CD14-positive monocyte (primary cell): ENCODE data around the gene FGFRL1. TPM values are rescaled to one million over a fixed set of nuclear protein-coding genes. Genes with fewer than 3 reads are reported as not detected.

ENCODE experiments used
- DNase-seq, 3 donors: peaks; one replicate each; pipeline ENCODE4 v3.0.0-alpha.2; 2011 to 2022
- H2AFZ ChIP-seq: 2 replicates; pipeline ENCODE4 v1.6.0; 2012; ENCODE audit warnings: mild to moderate bottlenecking, low read depth, low read length, inconsistent platforms; ENCODE audit not compliant: insufficient read depth, poor library complexity, severe bottlenecking
- H3K27ac ChIP-seq, 2 donors: 1 replicate in 1 of 2; 2 replicates in 1 of 2; pipeline ENCODE4 v1.5.1; 2012 to 2013; ENCODE audit warnings: low read length in 2 of 2, control low read depth in 1 of 2, inconsistent platforms in 1 of 2, low read depth in 1 of 2, mild to moderate bottlenecking in 1 of 2
- H3K27me3 ChIP-seq, 2 donors: one replicate each; pipeline versions ENCODE4 v1.6.0 to v1.6.1; 2011 to 2013; ENCODE audit warnings: low read length in 2 of 2; ENCODE audit not compliant: control insufficient read depth in 2 of 2, insufficient read depth in 2 of 2
- H3K36me3 ChIP-seq, 2 donors: replicated peaks in 1 of 2; 1 replicate in 1 of 2; 2 replicates in 1 of 2; pipeline versions ENCODE4 v1.5.1 to v1.6.1; 2012 to 2013; ENCODE audit warnings: low read length in 2 of 2, control low read depth in 1 of 2, inconsistent platforms in 1 of 2, mild to moderate bottlenecking in 1 of 2; ENCODE audit not compliant: insufficient read depth in 2 of 2, control insufficient read depth in 1 of 2
- H3K4me1 ChIP-seq, 2 donors: 1 replicate in 1 of 2; 2 replicates in 1 of 2; pipeline versions ENCODE4 v1.5.1 to v1.6.1; 2012 to 2013; ENCODE audit warnings: low read length in 2 of 2, control low read depth in 1 of 2, inconsistent platforms in 1 of 2, mild to moderate bottlenecking in 1 of 2, moderate library complexity in 1 of 2; ENCODE audit not compliant: insufficient read depth in 2 of 2, control insufficient read depth in 1 of 2
- H3K4me2 ChIP-seq: replicated peaks from 2 replicates; pipeline ENCODE3; 2012; ENCODE audit warnings: low read length, moderate library complexity, mild to moderate bottlenecking; ENCODE audit not compliant: poor library complexity, severe bottlenecking; ENCODE audit errors: extremely low read depth
- H3K4me3 ChIP-seq, 3 experiments: fragments of 200-600 bp in 1 of 3; sonication (generic) in 1 of 3; replicated peaks in 1 of 3; 1 replicate in 2 of 3; 2 replicates in 1 of 3; pipeline ENCODE4 v1.5.1; 2011 to 2013; ENCODE audit warnings: low read length in 3 of 3, mild to moderate bottlenecking in 3 of 3, control low read depth in 2 of 3, low read depth in 2 of 3, inconsistent platforms in 1 of 3, moderate library complexity in 1 of 3
- H3K79me2 ChIP-seq: 2 replicates; pipeline ENCODE4 v1.6.0; 2012; ENCODE audit warnings: mild to moderate bottlenecking, control low read depth, inconsistent platforms, low read length, moderate library complexity; ENCODE audit not compliant: insufficient read depth
- H3K9ac ChIP-seq: 2 replicates; pipeline ENCODE4 v1.6.0; 2017; ENCODE audit warnings: low read length, mild to moderate bottlenecking; ENCODE audit not compliant: insufficient read depth, poor library complexity, severe bottlenecking
- H3K9me3 ChIP-seq, 2 donors: replicated peaks in 1 of 2; 1 replicate in 1 of 2; 2 replicates in 1 of 2; pipeline versions ENCODE4 v1.5.1 to v1.6.1; 2012 to 2013; ENCODE audit warnings: low read length in 2 of 2, control low read depth in 1 of 2; ENCODE audit not compliant: control insufficient read depth in 1 of 2, insufficient read depth in 1 of 2
- H4K20me1 ChIP-seq: 2 replicates; pipeline ENCODE4 v1.6.0; 2012; ENCODE audit warnings: mild to moderate bottlenecking, low read length, control low read depth, moderate library complexity; ENCODE audit not compliant: insufficient read depth
- H3K27ac Mint-ChIP-seq, 7 donors: one replicate each; pipeline ENCODE4 v1.8.0; 2020; ENCODE audit warnings: mild to moderate bottlenecking in 7 of 7, mixed read lengths in 7 of 7, moderate library complexity in 6 of 7, inconsistent platforms in 2 of 7
- H3K27me3 Mint-ChIP-seq, 3 donors: one replicate each; pipeline ENCODE4 v1.8.0; 2021 to 2022; ENCODE audit warnings: low read depth in 3 of 3, mild to moderate bottlenecking in 3 of 3, mixed read lengths in 3 of 3, moderate library complexity in 3 of 3, inconsistent platforms in 1 of 3
- H3K36me3 Mint-ChIP-seq, 2 donors: one replicate each; pipeline ENCODE4 v1.8.0; 2020; ENCODE audit warnings: mixed read lengths in 2 of 2, inconsistent platforms in 1 of 2, mild to moderate bottlenecking in 1 of 2
- H3K4me1 Mint-ChIP-seq: one replicate; pipeline ENCODE4 v1.8.0; 2020; ENCODE audit warnings: mild to moderate bottlenecking, mixed read lengths
- H3K4me3 Mint-ChIP-seq, 2 donors: one replicate each; pipeline ENCODE4 v1.8.0; 2020; ENCODE audit warnings: mild to moderate bottlenecking in 2 of 2, mixed read lengths in 2 of 2, moderate library complexity in 1 of 2
- H3K9me3 Mint-ChIP-seq, 7 donors: one replicate each; pipeline ENCODE4 v1.8.0; 2020 to 2022; ENCODE audit warnings: mixed read lengths in 7 of 7, mild to moderate bottlenecking in 6 of 7, moderate library complexity in 6 of 7, inconsistent platforms in 2 of 7
- CTCF ChIP-seq: fragments of 200-600 bp; IDR thresholded peaks from one replicate; pipeline ENCODE4 v1.8.0; 2022; ENCODE audit warnings: antibody characterized with exemption, mild to moderate bottlenecking
- WGBS: methylation state at CpG from one replicate; pipeline ENCODE4 v1.1.5; 2013; ENCODE audit warnings: missing lambda C conversion rate; ENCODE audit not compliant: insufficient coverage; 5-methylcytosine and 5-hydroxymethylcytosine counted together
- intact Hi-C, 2 donors: fragments of 100-400 bp; cut with micrococcal nuclease; formaldehyde crosslinking; loops; one replicate each; pipeline versions ENCODE4 v1.15.0 to v1.15.1; 2023
- polyA plus RNA-seq, 3 donors: library from polyadenylated mRNA; depleted of rRNA in 1 of 3; unstranded in 2 of 3; stranded (reverse) in 1 of 3; fragments of 300-500 nt in 2 of 3; fragments of >200 nt in 1 of 3; fragmentation: Illumina TruSeq in 2 of 3; gene quantifications; 1 replicate in 2 of 3; 2 replicates in 1 of 3; pipeline ENCODE4 v1.2.3, GENCODE V29; 2012 to 2021

The FGFRL1 gene
- polyA plus RNA-seq, 3 donors, result 0.17 to 77.7 (median 0.28) TPM

GRCh38 chr4:1075225-1075624 lies 63.8 kb downstream of the FGFRL1 start:
- 94% methylated on average over 4 of the region's 7 CpGs for whole genome bisulfite sequencing
- no peak for DNase-seq
- Histone ChIP-seq H4K20me1 (no peaks in the 10 kb centered on the region), H3K4me2 (no peak overlapping the region), H3K27me3 (no peaks in the 10 kb centered on the region), H3K4me1 (no peaks in the 10 kb centered on the region), H2AFZ (no peak overlapping the region), H3K9me3 (no peaks in the 10 kb centered on the region), H3K4me3 (no peak overlapping the region), H3K27ac (no peak overlapping the region), H3K79me2 (no peaks in the 10 kb centered on the region), H3K9ac (no peak overlapping the region), H3K36me3 (no peaks in the 10 kb centered on the region)
- peaks cover 8 to 23% (median 20%) of the 10 kb centered on the region in 3 donors for H3K27me3 Mint-ChIP-seq
- H3K9me3 Mint-ChIP-seq, result peaks cover 0 to 6% (median 0%) of the 10 kb centered on the region in 7 donors
- no peak overlapping the region for H3K27ac Mint-ChIP-seq
- no peaks in the 10 kb centered on the region for H3K36me3 Mint-ChIP-seq
- H3K4me3 Mint-ChIP-seq, result no peak overlapping the region
- intact Hi-C loops, result no loop called here
- TF ChIP-seq CTCF, result no peak
- H3K4me1 Mint-ChIP-seq, result peaks cover 6% of the 10 kb centered on the region

DNA sequence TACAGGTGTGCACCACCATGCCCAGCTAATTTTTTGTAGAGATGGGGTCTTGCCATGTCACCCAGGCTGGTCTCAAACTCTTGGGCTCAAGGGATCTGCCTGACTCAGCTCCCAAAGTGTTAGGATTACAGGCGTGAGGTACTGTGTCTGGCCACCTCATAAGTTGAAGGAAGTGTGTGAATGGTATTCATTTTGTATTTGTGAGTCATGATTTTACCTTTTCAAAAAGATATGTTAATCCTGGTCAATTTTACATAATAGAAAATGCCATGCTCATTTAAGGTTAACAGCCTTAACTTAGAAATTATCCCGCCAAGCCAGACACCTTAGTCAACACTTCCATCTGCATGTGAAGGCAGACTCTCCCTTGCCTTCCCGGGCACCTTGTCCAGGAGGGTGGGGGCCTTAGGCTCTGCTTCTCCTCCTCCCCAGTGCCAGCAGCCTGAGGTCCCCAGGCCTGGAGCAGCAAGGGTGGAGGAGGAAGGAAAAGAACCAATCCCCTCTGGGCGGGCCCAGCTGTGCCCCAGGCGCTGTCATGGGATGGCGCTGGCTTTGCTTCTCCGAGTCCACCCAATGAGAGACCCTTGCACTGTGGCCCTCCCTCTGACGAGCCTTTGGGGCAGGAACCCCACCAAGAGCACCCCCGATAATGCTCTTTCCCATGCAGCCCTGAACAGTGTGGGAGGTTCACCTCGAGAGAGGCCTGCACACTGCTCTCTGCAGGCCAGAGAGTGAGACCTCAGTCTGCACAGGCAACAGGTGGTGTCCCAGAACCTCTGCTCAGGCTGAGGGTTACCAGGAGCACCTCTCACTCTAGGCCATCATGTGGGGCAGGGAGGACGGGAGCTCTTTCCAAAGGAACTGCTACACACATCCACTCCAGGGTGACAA lies 64.6 kb downstream of the FGFRL1 start:
- TF ChIP-seq CTCF, result no peak
- Mint-ChIP-seq H3K4me1 (peaks cover 11% of the 10 kb centered on the region), H3K27ac (no peak overlapping the region), H3K27me3 (peaks cover 10 to 21% (median 19%) of the 10 kb centered on the region in 3 donors), H3K4me3 (no peak overlapping the region), H3K9me3 (peaks cover 0 to 11% (median 0%) of the 10 kb centered on the region in 7 donors), H3K36me3 (no peaks in the 10 kb centered on the region)
- intact Hi-C loops, result no loop called here
- Histone ChIP-seq H3K4me1 (peaks cover 5% of the 10 kb centered on the region in 2 donors), H3K79me2 (no peaks in the 10 kb centered on the region), H3K4me3 (no peak overlapping the region), H3K27ac (no peak overlapping the region), H3K27me3 (no peaks in the 10 kb centered on the region), H3K9me3 (peaks cover 0 to 3% of the 10 kb centered on the region in 2 donors), H4K20me1 (no peaks in the 10 kb centered on the region), H2AFZ (no peak overlapping the region), H3K36me3 (no peaks in the 10 kb centered on the region), H3K4me2 (no peak overlapping the region), H3K9ac (no peak overlapping the region)
- WGBS, result 69% methylated on average over 3 of the region's 11 CpGs
- no peak for DNase-seq

Other genes with a start within 250 kb of the FGFRL1 start
- gene CPLX1, start 185.5 kb upstream of the FGFRL1 start, polyA plus RNA-seq, result not detected
- 10 to 100 TPM; 40.3 to 88.7 (median 54.9) TPM for gene GAK, start 79.3 kb upstream of the FGFRL1 start, polyA plus RNA-seq
- gene TMEM175, start 79.2 kb upstream of the FGFRL1 start, polyA plus RNA-seq, result 100 to 1,000 TPM in 1 of 3 donors, 10 to 100 TPM in 2; 18.9 to 216 (median 20.7) TPM
- gene DGKQ, start 38.1 kb upstream of the FGFRL1 start, polyA plus RNA-seq, result 10 to 100 TPM in 1 of 3 donors, 1 to 10 TPM in 1, under 1 TPM in 1; 0.58 to 23.1 (median 2.4) TPM
- 10 to 100 TPM in 1 of 3 donors, 1 to 10 TPM in 2; 6.4 to 64.4 (median 8.5) TPM for gene IDUA, start 24.6 kb upstream of the FGFRL1 start, polyA plus RNA-seq
- under 1 TPM; 0.16 to 0.37 (median 0.18) TPM for gene SLC26A1, start 18.2 kb upstream of the FGFRL1 start, polyA plus RNA-seq
- gene RNF212, start 101.9 kb downstream of the FGFRL1 start, polyA plus RNA-seq, result under 1 TPM in 2 of 3 donors, not detected in 1; 0.17 to 0.83 TPM
- gene SPON2, start 161.0 kb downstream of the FGFRL1 start, polyA plus RNA-seq, result 1 to 10 TPM in 1 of 3 donors, under 1 TPM in 2; 0.74 to 1.4 (median 0.90) TPM
- gene CTBP1, start 237.5 kb downstream of the FGFRL1 start, polyA plus RNA-seq, result 100 to 1,000 TPM in 1 of 3 donors, 10 to 100 TPM in 2; 21.3 to 226 (median 42.1) TPM